SK-N-SH (cell line): ENCODE data around the gene CPNE8. TPM values are rescaled to one million over a fixed set of nuclear protein-coding genes. Genes with fewer than 3 reads are reported as not detected.

Experiments used
- CTCF ChIA-PET: fragments of 300-600, 350-600 bp; formaldehyde crosslinking; extraction: SDS; loops from one replicate; lab custom pipeline; 2021; lab: Yijun Ruan, JAX
- POLR2A ChIA-PET: fragments of 350-600 bp; sonication (Branson Sonifier 250); formaldehyde crosslinking; extraction: SDS; loops from one replicate; lab custom pipeline; 2020; ENCODE audit warnings: antibody characterized with exemption, inconsistent platforms; lab: Yijun Ruan, JAX
- DNase-seq: peaks from one replicate; pipeline ENCODE4 v3.0.0; 2012
- H2AFZ ChIP-seq: fragments of 200-600 bp; sonication (generic); 2 replicates; pipeline ENCODE4 v1.8.1; 2016; ENCODE audit warnings: antibody characterized with exemption, mild to moderate bottlenecking, low read depth
- H3F3A ChIP-seq: fragments of 200-600 bp; sonication (generic); replicated peaks from 2 replicates; pipeline ENCODE3; 2016; ENCODE audit warnings: antibody characterized with exemption, mild to moderate bottlenecking; ENCODE audit not compliant: insufficient read depth
- H3K27ac ChIP-seq, 2 experiments: fragments of 200-500 bp in 1 of 2; fragments of 200-600 bp in 1 of 2; sonication (Bioruptor generic) in 1 of 2; sonication (generic), shearing (Covaris generic) in 1 of 2; 2 replicates each; pipeline versions ENCODE4 v1.5.1 to v1.6.1; 2014 to 2016; ENCODE audit warnings: low read depth in 2 of 2, inconsistent platforms in 1 of 2, low read length in 1 of 2, mild to moderate bottlenecking in 1 of 2, mixed read lengths in 1 of 2
- H3K27me3 ChIP-seq: fragments of 200-600 bp; sonication (generic), shearing (Covaris generic); 2 replicates; pipeline ENCODE4 v1.6.1; 2016; ENCODE audit warnings: mixed run types; ENCODE audit not compliant: insufficient read depth
- H3K36me3 ChIP-seq, 2 experiments: fragments of 200-500 bp in 1 of 2; fragments of 200-600 bp in 1 of 2; sonication (Bioruptor generic) in 1 of 2; sonication (generic) in 1 of 2; replicated peaks in 1 of 2; 2 replicates each; pipeline versions ENCODE3 to v1.5.1; 2014 to 2016; ENCODE audit warnings: low read length in 1 of 2, mild to moderate bottlenecking in 1 of 2; ENCODE audit not compliant: insufficient read depth in 2 of 2, control insufficient read depth in 1 of 2
- H3K4me1 ChIP-seq, 2 experiments: fragments of 200-500 bp in 1 of 2; fragments of 200-600 bp in 1 of 2; sonication (Bioruptor generic) in 1 of 2; sonication (generic), shearing (Covaris generic) in 1 of 2; 2 replicates each; pipeline versions ENCODE4 v1.5.1 to v1.6.1; 2014 to 2016; ENCODE audit warnings: low read depth in 1 of 2, low read length in 1 of 2, mixed run types in 1 of 2; ENCODE audit not compliant: insufficient read depth in 2 of 2, control insufficient read depth in 1 of 2
- H3K4me2 ChIP-seq: fragments of 200-600 bp; sonication (generic), shearing (Covaris generic); 2 replicates; pipeline ENCODE4 v1.6.1; 2017; ENCODE audit warnings: mixed run types
- H3K4me3 ChIP-seq, 2 experiments: fragments of 200-500 bp in 1 of 2; fragments of 200-600 bp in 1 of 2; sonication (Bioruptor generic) in 1 of 2; sonication (generic), shearing (Covaris generic) in 1 of 2; 2 replicates each; pipeline versions ENCODE4 v1.5.1 to v1.8.1; 2014 to 2016; ENCODE audit warnings: low read depth in 2 of 2, inconsistent platforms in 1 of 2, low read length in 1 of 2, mild to moderate bottlenecking in 1 of 2, mixed read lengths in 1 of 2, moderate library complexity in 1 of 2
- H3K79me2 ChIP-seq: fragments of 200-600 bp; sonication (generic); 2 replicates; pipeline ENCODE4 v1.8.1; 2017; ENCODE audit warnings: mild to moderate bottlenecking; ENCODE audit not compliant: insufficient read depth
- H3K9ac ChIP-seq: fragments of 200-600 bp; sonication (generic); 2 replicates; pipeline ENCODE4 v1.6.1; 2017; ENCODE audit warnings: mixed run types
- H3K9me2 ChIP-seq: fragments of 200-600 bp; sonication (generic); 2 replicates; pipeline ENCODE4 v1.6.1; 2017; ENCODE audit warnings: mixed run types
- H3K9me3 ChIP-seq: fragments of 200-600 bp; sonication (generic); 2 replicates; pipeline ENCODE4 v1.6.1; 2017; ENCODE audit warnings: mixed run types, mild to moderate bottlenecking, moderate library complexity
- H4K20me1 ChIP-seq: fragments of 200-600 bp; sonication (generic); 2 replicates; pipeline ENCODE4 v1.6.1; 2017; ENCODE audit warnings: mild to moderate bottlenecking, mixed run types; ENCODE audit not compliant: insufficient read depth
- EZH2phosphoT487 ChIP-seq: fragments of 200-600 bp; sonication (generic); IDR thresholded peaks from 2 replicates; pipeline ENCODE4 v1.6.1; 2017; ENCODE audit warnings: low read depth, mixed run types, mild to moderate bottlenecking, antibody characterized with exemption, moderate library complexity, borderline replicate concordance
- FOSL2 ChIP-seq: IDR thresholded peaks from 2 replicates; pipeline ENCODE4 v1.4.0; 2012; ENCODE audit warnings: low read depth, mild to moderate bottlenecking, moderate library complexity, borderline replicate concordance
- FOXJ3 ChIP-seq: sonication (generic); formaldehyde crosslinking; IDR thresholded peaks from 2 replicates; pipeline ENCODE4 v1.5.1; 2020; ENCODE audit warnings: mild to moderate bottlenecking, missing genetic modification reagents
- FOXM1 ChIP-seq: IDR thresholded peaks from 2 replicates; pipeline ENCODE4 v1.4.0; 2012; ENCODE audit warnings: low read depth, mild to moderate bottlenecking
- GABPA ChIP-seq: IDR thresholded peaks from 2 replicates; pipeline ENCODE4 v1.4.0; 2012; ENCODE audit warnings: low read depth, mild to moderate bottlenecking
- GATA2 ChIP-seq: sonication (generic); formaldehyde crosslinking; IDR thresholded peaks from 2 replicates; pipeline ENCODE4 v1.5.0; 2020; ENCODE audit warnings: mild to moderate bottlenecking, missing genetic modification reagents
- MEF2A ChIP-seq: IDR thresholded peaks from 2 replicates; pipeline ENCODE4 v1.4.0; 2012; ENCODE audit warnings: low read depth, borderline replicate concordance
- NFIC ChIP-seq: IDR thresholded peaks from 2 replicates; pipeline ENCODE4 v1.4.0; 2012; ENCODE audit warnings: borderline replicate concordance
- RAD21 ChIP-seq: IDR thresholded peaks from 2 replicates; pipeline ENCODE4 v1.6.1; 2012; ENCODE audit warnings: mild to moderate bottlenecking, low read length
- RCOR1 ChIP-seq: fragments of 150-350 bp; IDR thresholded peaks from 2 replicates; pipeline ENCODE4 v1.6.1; 2017; ENCODE audit warnings: antibody characterized with exemption, low read length
- RFX5 ChIP-seq: IDR thresholded peaks from 2 replicates; pipeline ENCODE4 v1.6.1; 2012; ENCODE audit warnings: mild to moderate bottlenecking, improper control_type of control experiment, low read length
- SMC3 ChIP-seq: IDR thresholded peaks from 2 replicates; pipeline ENCODE4 v1.6.1; 2012; ENCODE audit warnings: low read depth, low read length, improper control_type of control experiment
- TAF1 ChIP-seq: IDR thresholded peaks from 2 replicates; pipeline ENCODE4 v1.6.1; 2012; ENCODE audit warnings: low read depth, mild to moderate bottlenecking, low read length, moderate library complexity, borderline replicate concordance
- TCF12 ChIP-seq: IDR thresholded peaks from 2 replicates; pipeline ENCODE4 v1.4.0; 2012
- TEAD4 ChIP-seq: IDR thresholded peaks from 2 replicates; pipeline ENCODE4 v1.4.0; 2012; ENCODE audit warnings: mild to moderate bottlenecking, borderline replicate concordance; ENCODE audit not compliant: insufficient read depth
- YY1 ChIP-seq: IDR thresholded peaks from 2 replicates; pipeline ENCODE4 v1.4.0; 2012; ENCODE audit warnings: low read depth, mild to moderate bottlenecking
- WGBS: methylation state at CpG from one replicate; pipeline ENCODE4 v1.1.6; 2017; ENCODE audit warnings: low lambda C conversion rate; 5-methylcytosine and 5-hydroxymethylcytosine counted together
- polyA plus RNA-seq, 3 experiments: library from polyadenylated mRNA; depleted of rRNA; stranded (reverse); fragments of >200 nt; gene quantifications; 2 replicates each; pipeline ENCODE4 v1.2.3, GENCODE V29; 2012
- TF ChIP-seq, protein P1 (sequence below): fragments of 150-350 bp; IDR thresholded peaks from 2 replicates; pipeline ENCODE4 v1.6.1; 2017; ENCODE audit warnings: antibody characterized with exemption, low read length, low read depth, borderline replicate concordance
- TF ChIP-seq, protein P2 (sequence below): IDR thresholded peaks from 2 replicates; pipeline ENCODE4 v1.4.0; 2012; ENCODE audit warnings: low read depth
- TF ChIP-seq, protein P3 (sequence below): IDR thresholded peaks from 2 replicates; pipeline ENCODE4 v1.4.0; 2012; ENCODE audit warnings: low read depth, borderline replicate concordance
- TF ChIP-seq, protein P4 (sequence below): IDR thresholded peaks from 2 replicates; pipeline ENCODE4 v1.4.0; 2012; ENCODE audit warnings: low read depth, borderline replicate concordance
- TF ChIP-seq, protein P5 (sequence below): fragments of 200-600 bp; sonication (generic); IDR thresholded peaks from 2 replicates; pipeline ENCODE4 v1.6.1; 2017; ENCODE audit warnings: antibody characterized with exemption, mild to moderate bottlenecking, moderate library complexity
- TF ChIP-seq, protein P6 (sequence below): fragments of 150-350 bp; IDR thresholded peaks from 2 replicates; pipeline ENCODE4 v1.6.1; 2016; ENCODE audit warnings: mild to moderate bottlenecking, low read depth, low read length

CPNE8 gene
- polyA plus RNA-seq, 1 of the 3 experiments (the other 2 are of a cell fraction) = not detected

DNA sequence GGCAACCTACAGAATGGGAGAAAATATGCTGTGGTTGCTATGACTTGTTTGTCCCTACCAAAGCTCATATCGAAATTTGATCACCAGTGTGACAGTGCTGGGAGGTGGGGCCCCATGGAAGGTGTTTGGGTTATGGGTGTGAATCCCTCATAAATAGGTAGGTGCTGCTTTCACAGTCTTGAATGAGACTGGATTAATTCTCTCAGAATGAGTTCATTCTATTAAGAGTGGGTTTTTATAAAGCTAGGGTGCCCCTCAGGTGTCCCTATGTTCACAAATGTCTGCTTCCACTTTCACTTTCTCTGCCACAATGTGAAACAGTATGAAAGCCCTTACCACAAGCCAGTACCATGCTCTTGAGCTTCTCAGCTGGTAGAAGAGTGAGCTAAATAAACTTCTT lies 133.5 kb downstream of the CPNE8 start:
- H4K20me1 ChIP-seq = no peaks in the 10 kb centered on the region
- no peak for DNase-seq
- no peaks in the 10 kb centered on the region for H3K9me3 ChIP-seq
- 20% methylated on average over 1 of the region's 1 CpG for WGBS
- no peaks in the 10 kb centered on the region for H3K4me1 ChIP-seq
- ChIA-PET POLR2A (no interaction called here), CTCF (no interaction called here)
- no peak overlapping the region for H3K27ac ChIP-seq
- H3K27me3 ChIP-seq = no peaks in the 10 kb centered on the region
- H2AFZ ChIP-seq = no peak overlapping the region; the same call in 1 of the 2 replicates
- H3K36me3 ChIP-seq = no peaks in the 10 kb centered on the region
- no peak overlapping the region for H3K4me2 ChIP-seq
- H3K4me3 ChIP-seq = no peak overlapping the region
- no peaks in the 10 kb centered on the region for H3K9me2 ChIP-seq
- H3K79me2 ChIP-seq = no peaks in the 10 kb centered on the region
- no peaks in the 10 kb centered on the region for H3F3A ChIP-seq
- TF ChIP-seq GATA2 (CRISPR knock-in tag) (no peak), TEAD4 (no peak), FOXJ3 (CRISPR knock-in tag) (no peak), FOSL2 (no peak), RAD21 (no peak), YY1 (no peak), FOXM1 (no peak), GABPA (no peak), TCF12 (no peak), NFIC (no peak), SMC3 (no peak), TAF1 (no peak)
- TF ChIP-seq, protein P1, sequence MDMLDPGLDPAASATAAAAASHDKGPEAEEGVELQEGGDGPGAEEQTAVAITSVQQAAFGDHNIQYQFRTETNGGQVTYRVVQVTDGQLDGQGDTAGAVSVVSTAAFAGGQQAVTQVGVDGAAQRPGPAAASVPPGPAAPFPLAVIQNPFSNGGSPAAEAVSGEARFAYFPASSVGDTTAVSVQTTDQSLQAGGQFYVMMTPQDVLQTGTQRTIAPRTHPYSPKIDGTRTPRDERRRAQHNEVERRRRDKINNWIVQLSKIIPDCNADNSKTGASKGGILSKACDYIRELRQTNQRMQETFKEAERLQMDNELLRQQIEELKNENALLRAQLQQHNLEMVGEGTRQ = no peak
- TF ChIP-seq, protein P2, sequence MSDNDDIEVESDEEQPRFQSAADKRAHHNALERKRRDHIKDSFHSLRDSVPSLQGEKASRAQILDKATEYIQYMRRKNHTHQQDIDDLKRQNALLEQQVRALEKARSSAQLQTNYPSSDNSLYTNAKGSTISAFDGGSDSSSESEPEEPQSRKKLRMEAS = no peak
- TF ChIP-seq, protein P3, sequence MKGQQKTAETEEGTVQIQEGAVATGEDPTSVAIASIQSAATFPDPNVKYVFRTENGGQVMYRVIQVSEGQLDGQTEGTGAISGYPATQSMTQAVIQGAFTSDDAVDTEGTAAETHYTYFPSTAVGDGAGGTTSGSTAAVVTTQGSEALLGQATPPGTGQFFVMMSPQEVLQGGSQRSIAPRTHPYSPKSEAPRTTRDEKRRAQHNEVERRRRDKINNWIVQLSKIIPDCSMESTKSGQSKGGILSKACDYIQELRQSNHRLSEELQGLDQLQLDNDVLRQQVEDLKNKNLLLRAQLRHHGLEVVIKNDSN = no peak
- no peak overlapping the region for H3K9ac ChIP-seq

DNA sequence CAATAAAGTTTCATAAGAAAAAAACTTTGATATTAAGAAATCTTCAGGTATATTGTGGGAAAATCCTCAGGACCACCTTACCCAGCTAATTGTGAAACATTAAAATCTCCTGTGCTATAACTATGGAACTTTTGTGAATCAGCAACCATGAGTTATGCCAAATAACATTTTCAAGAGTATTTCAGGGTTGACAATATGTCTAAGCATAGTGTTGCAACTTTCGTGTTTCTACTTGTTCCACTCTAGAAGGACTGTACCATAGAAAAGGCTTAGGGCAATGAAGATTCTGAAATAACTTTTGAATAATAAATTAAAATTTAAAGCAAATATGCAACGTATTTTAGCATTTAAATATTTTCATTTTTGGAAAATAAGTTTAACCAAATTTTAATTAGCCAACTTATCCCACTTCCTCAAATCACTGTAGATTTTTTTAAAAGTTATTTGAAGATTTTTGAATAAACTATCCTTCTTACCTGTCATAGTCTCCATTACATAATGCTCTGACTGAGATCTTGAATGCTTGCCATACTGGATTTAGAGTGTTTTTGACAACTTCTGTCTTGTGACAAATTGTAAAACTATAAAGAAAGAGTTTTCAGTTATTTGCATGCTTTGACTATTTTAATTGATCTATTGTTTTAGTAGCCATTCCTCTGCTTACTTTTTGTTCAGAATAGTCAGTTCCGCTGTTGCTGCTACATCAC lies 143.6 kb downstream of the CPNE8 start:
- no peak for DNase-seq
- Histone ChIP-seq H3K4me1 (no peaks in the 10 kb centered on the region), H4K20me1 (no peaks in the 10 kb centered on the region), H3K9ac (no peak overlapping the region), H3K4me2 (no peak overlapping the region), H3K4me3 (no peak overlapping the region), H3K36me3 (no peaks in the 10 kb centered on the region), H2AFZ (no peak overlapping the region), H3K27ac (no peak overlapping the region), H3K9me2 (no peaks in the 10 kb centered on the region), H3K79me2 (no peaks in the 10 kb centered on the region), H3F3A (no peaks in the 10 kb centered on the region), H3K9me3 (no peaks in the 10 kb centered on the region), H3K27me3 (no peaks in the 10 kb centered on the region)
- ChIA-PET POLR2A (no interaction called here), CTCF (no interaction called here)
- WGBS = 41% methylated on average over 3 of the region's 3 CpGs
- TF ChIP-seq TCF12 = no peak
- TF ChIP-seq RCOR1 = no peak
- TF ChIP-seq, protein P4, sequence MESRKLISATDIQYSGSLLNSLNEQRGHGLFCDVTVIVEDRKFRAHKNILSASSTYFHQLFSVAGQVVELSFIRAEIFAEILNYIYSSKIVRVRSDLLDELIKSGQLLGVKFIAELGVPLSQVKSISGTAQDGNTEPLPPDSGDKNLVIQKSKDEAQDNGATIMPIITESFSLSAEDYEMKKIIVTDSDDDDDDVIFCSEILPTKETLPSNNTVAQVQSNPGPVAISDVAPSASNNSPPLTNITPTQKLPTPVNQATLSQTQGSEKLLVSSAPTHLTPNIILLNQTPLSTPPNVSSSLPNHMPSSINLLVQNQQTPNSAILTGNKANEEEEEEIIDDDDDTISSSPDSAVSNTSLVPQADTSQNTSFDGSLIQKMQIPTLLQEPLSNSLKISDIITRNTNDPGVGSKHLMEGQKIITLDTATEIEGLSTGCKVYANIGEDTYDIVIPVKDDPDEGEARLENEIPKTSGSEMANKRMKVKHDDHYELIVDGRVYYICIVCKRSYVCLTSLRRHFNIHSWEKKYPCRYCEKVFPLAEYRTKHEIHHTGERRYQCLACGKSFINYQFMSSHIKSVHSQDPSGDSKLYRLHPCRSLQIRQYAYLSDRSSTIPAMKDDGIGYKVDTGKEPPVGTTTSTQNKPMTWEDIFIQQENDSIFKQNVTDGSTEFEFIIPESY = no peak
- no peak for TF ChIP-seq FOSL2
- TF ChIP-seq, protein P5, sequence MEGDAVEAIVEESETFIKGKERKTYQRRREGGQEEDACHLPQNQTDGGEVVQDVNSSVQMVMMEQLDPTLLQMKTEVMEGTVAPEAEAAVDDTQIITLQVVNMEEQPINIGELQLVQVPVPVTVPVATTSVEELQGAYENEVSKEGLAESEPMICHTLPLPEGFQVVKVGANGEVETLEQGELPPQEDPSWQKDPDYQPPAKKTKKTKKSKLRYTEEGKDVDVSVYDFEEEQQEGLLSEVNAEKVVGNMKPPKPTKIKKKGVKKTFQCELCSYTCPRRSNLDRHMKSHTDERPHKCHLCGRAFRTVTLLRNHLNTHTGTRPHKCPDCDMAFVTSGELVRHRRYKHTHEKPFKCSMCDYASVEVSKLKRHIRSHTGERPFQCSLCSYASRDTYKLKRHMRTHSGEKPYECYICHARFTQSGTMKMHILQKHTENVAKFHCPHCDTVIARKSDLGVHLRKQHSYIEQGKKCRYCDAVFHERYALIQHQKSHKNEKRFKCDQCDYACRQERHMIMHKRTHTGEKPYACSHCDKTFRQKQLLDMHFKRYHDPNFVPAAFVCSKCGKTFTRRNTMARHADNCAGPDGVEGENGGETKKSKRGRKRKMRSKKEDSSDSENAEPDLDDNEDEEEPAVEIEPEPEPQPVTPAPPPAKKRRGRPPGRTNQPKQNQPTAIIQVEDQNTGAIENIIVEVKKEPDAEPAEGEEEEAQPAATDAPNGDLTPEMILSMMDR = no peak
- no peak for TF ChIP-seq RFX5
- no peak for TF ChIP-seq MEF2A
- TF ChIP-seq GATA2 (CRISPR knock-in tag) = no peak
- no peak for TF ChIP-seq EZH2phosphoT487
- TF ChIP-seq, protein P6, sequence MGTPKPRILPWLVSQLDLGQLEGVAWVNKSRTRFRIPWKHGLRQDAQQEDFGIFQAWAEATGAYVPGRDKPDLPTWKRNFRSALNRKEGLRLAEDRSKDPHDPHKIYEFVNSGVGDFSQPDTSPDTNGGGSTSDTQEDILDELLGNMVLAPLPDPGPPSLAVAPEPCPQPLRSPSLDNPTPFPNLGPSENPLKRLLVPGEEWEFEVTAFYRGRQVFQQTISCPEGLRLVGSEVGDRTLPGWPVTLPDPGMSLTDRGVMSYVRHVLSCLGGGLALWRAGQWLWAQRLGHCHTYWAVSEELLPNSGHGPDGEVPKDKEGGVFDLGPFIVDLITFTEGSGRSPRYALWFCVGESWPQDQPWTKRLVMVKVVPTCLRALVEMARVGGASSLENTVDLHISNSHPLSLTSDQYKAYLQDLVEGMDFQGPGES = no peak
- no peak for TF ChIP-seq TEAD4
